ENCODE results near the gene SYNJ2. TPM values are rescaled to one million over a fixed set of nuclear protein-coding genes. Genes with fewer than 3 reads are reported as not detected.

The SYNJ2 gene
- total RNA-seq, 1 donor from 2014 or later, result 31.8 TPM

GRCh38 chr6:157996918-157997702 is 15.4 kb downstream of the SYNJ2 start:
- Histone ChIP-seq H2AFZ (ENCODE audit: low read depth, low read length) (no peak overlapping the region), H3K9ac (ENCODE audit: low read length) (no peak overlapping the region), H3K36me3 (ENCODE audit: insufficient read depth, low read length) (peaks cover 8% of the 10 kb centered on the region), H3K4me1 (ENCODE audit: insufficient read depth, low read length) (peaks cover 27% of the 10 kb centered on the region), H3K27me3 (ENCODE audit: insufficient read depth, low read length) (no peaks in the 10 kb centered on the region), H3K79me2 (ENCODE audit: insufficient read depth, low read length) (peaks cover 100% of the 10 kb centered on the region), H4K20me1 (ENCODE audit: insufficient read depth, low read length) (peaks cover 85% of the 10 kb centered on the region), H3K4me3 (ENCODE audit: insufficient read depth, low read depth, low read length) (no peak overlapping the region), H3K27ac (ENCODE audit: low read depth, low read length) (no peak overlapping the region), H3K4me2 (ENCODE audit: low read length) (no peak overlapping the region), H3K9me3 (ENCODE audit: insufficient read depth, low read depth, low read length) (no peaks in the 10 kb centered on the region)
- no peak overlapping the region for H3K27ac Mint-ChIP-seq (ENCODE audit: unreplicated experiment)
- H3K9me3 Mint-ChIP-seq (ENCODE audit: unreplicated experiment), result no peaks in the 10 kb centered on the region
- TF ChIP-seq EZH2 (IDR thresholded peaks at IDR 0.05; ENCODE audit: insufficient read depth, low read length), result no peak
- TF ChIP-seq, protein P1, sequence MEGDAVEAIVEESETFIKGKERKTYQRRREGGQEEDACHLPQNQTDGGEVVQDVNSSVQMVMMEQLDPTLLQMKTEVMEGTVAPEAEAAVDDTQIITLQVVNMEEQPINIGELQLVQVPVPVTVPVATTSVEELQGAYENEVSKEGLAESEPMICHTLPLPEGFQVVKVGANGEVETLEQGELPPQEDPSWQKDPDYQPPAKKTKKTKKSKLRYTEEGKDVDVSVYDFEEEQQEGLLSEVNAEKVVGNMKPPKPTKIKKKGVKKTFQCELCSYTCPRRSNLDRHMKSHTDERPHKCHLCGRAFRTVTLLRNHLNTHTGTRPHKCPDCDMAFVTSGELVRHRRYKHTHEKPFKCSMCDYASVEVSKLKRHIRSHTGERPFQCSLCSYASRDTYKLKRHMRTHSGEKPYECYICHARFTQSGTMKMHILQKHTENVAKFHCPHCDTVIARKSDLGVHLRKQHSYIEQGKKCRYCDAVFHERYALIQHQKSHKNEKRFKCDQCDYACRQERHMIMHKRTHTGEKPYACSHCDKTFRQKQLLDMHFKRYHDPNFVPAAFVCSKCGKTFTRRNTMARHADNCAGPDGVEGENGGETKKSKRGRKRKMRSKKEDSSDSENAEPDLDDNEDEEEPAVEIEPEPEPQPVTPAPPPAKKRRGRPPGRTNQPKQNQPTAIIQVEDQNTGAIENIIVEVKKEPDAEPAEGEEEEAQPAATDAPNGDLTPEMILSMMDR (IDR thresholded peaks at IDR 0.05; ENCODE audit: insufficient read depth, low read depth, low read length), result no peak
- FAIRE-seq, result no peak
- no peak overlapping the region for H3K4me3 Mint-ChIP-seq (ENCODE audit: unreplicated experiment)
- H3K27me3 Mint-ChIP-seq (ENCODE audit: low read depth, unreplicated experiment), result no peaks in the 10 kb centered on the region
- H3K4me1 Mint-ChIP-seq (ENCODE audit: low read depth, unreplicated experiment), result peaks cover 42% of the 10 kb centered on the region
- peaks cover 9% of the 10 kb centered on the region for H3K36me3 Mint-ChIP-seq (ENCODE audit: low read depth, unreplicated experiment)
- DNase-seq (ENCODE audit: low read depth), result no peak

DNA sequence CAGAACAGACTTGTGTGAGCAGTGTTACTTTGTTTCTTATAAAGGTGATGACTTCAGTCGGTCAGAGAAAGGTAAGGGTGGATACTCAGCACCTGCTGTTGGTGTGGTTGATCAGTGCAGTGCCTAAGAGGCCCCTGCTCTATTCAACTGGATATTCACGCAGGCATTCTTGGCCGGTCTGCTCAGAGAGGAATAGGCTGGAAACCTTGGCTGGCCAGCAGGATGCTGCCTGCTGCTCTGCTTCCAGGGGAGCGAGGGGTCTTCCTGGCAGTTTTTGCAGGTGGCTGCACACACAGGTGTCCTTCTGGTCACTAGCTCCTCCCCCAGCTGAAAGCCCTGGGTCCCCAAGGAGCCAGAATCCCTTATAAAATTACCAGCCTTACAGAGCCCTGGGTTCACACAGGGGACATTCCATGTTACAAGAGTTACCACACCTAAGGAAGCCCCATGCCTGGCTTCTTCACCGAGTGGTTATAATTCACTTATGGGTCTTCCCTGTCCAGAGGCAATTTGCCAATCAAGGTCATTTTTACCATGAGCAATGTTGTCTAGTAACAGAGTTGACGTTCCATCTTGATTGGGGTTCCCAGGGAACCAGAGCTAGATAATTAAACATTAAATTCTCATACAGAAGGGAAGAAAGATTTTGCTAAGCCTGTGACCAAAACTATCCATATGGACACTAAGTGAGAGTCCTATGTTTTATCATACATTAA is 16.4 kb downstream of the SYNJ2 start:
- Histone ChIP-seq H2AFZ (ENCODE audit: low read depth, low read length) (no peak overlapping the region), H3K9me3 (ENCODE audit: insufficient read depth, low read depth, low read length) (no peaks in the 10 kb centered on the region), H3K4me2 (ENCODE audit: low read length) (no peak overlapping the region), H3K79me2 (ENCODE audit: insufficient read depth, low read length) (peaks cover 98% of the 10 kb centered on the region), H3K4me1 (ENCODE audit: insufficient read depth, low read length) (peaks cover 36% of the 10 kb centered on the region), H4K20me1 (ENCODE audit: insufficient read depth, low read length) (peaks cover 82% of the 10 kb centered on the region), H3K4me3 (ENCODE audit: insufficient read depth, low read depth, low read length) (no peak overlapping the region), H3K27ac (ENCODE audit: low read depth, low read length) (no peak overlapping the region), H3K27me3 (ENCODE audit: insufficient read depth, low read length) (no peaks in the 10 kb centered on the region), H3K36me3 (ENCODE audit: insufficient read depth, low read length) (peaks cover 12% of the 10 kb centered on the region), H3K9ac (ENCODE audit: low read length) (no peak overlapping the region)
- no peak for FAIRE-seq
- no peak for TF ChIP-seq EZH2 (IDR thresholded peaks at IDR 0.05; ENCODE audit: insufficient read depth, low read length)
- TF ChIP-seq, protein P1 (IDR thresholded peaks at IDR 0.05; ENCODE audit: insufficient read depth, low read depth, low read length), result no peak
- Mint-ChIP-seq H3K27ac (ENCODE audit: unreplicated experiment) (no peak overlapping the region), H3K9me3 (ENCODE audit: unreplicated experiment) (no peaks in the 10 kb centered on the region), H3K4me3 (ENCODE audit: unreplicated experiment) (no peak overlapping the region), H3K36me3 (ENCODE audit: low read depth, unreplicated experiment) (peaks cover 12% of the 10 kb centered on the region), H3K4me1 (ENCODE audit: low read depth, unreplicated experiment) (peaks cover 47% of the 10 kb centered on the region), H3K27me3 (ENCODE audit: low read depth, unreplicated experiment) (no peaks in the 10 kb centered on the region)
- DNase-seq (ENCODE audit: low read depth), result no peak

All from astrocyte (in vitro differentiated cells and primary cell).